H1 (cell line): ENCODE results near the gene GRIK2. TPM values are rescaled to one million over a fixed set of nuclear protein-coding genes. Genes with fewer than 3 reads are reported as not detected.

Experiments used
- CTCF ChIA-PET: fragments of 300-600 bp; sonication (Branson Sonifier 250); formaldehyde crosslinking; loops from one replicate; lab custom pipeline; 2021; ENCODE audit not compliant: partially characterized antibody; lab: Charles Lee
- POLR2A ChIA-PET: fragments of 300-600 bp; sonication (Branson Sonifier 250); formaldehyde crosslinking; loops from one replicate; lab custom pipeline; 2021; ENCODE audit warnings: inconsistent platforms; ENCODE audit not compliant: partially characterized antibody; lab: Charles Lee
- DNase-seq, 2 experiments: peaks; one replicate each; pipeline versions ENCODE4 v3.0.0 to v3.0.0-alpha.2; 2010 to 2022; ENCODE audit warnings: low spot score in 2 of 2, low read depth in 1 of 2, mixed read lengths in 1 of 2
- FAIRE-seq: peaks from 2 replicates; lab custom pipeline; 2011; peaks lifted over from hg19 to GRCh38; lab: Jason Lieb, UNC
- H2AFZ ChIP-seq: 2 replicates; pipeline ENCODE4 v1.8.1; 2012; ENCODE audit warnings: low read length, inconsistent platforms
- H2AK5ac ChIP-seq: 2 replicates; pipeline ENCODE4 v1.6.1; 2013; ENCODE audit warnings: low read depth, low read length
- H2BK120ac ChIP-seq: replicated peaks from 2 replicates; pipeline ENCODE3; 2013; ENCODE audit warnings: low read depth, low read length, inconsistent platforms
- H2BK12ac ChIP-seq: 2 replicates; pipeline ENCODE4 v1.6.1; 2013; ENCODE audit warnings: low read depth, low read length
- H2BK15ac ChIP-seq: 2 replicates; pipeline ENCODE4 v1.6.1; 2013; ENCODE audit warnings: low read length
- H2BK20ac ChIP-seq: 2 replicates; pipeline ENCODE4 v1.6.1; 2013; ENCODE audit warnings: low read length
- H2BK5ac ChIP-seq: 2 replicates; pipeline ENCODE4 v1.6.1; 2013; ENCODE audit warnings: low read depth, low read length
- H3K14ac ChIP-seq: 2 replicates; pipeline ENCODE4 v1.6.1; 2013; ENCODE audit warnings: inconsistent platforms; ENCODE audit not compliant: insufficient read length
- H3K18ac ChIP-seq: 2 replicates; pipeline ENCODE4 v1.6.1; 2013; ENCODE audit warnings: low read length; ENCODE audit errors: extremely low read depth
- H3K23ac ChIP-seq: 2 replicates; pipeline ENCODE4 v1.6.1; 2013; ENCODE audit warnings: inconsistent platforms; ENCODE audit not compliant: insufficient read length
- H3K23me2 ChIP-seq: 2 replicates; pipeline ENCODE4 v1.6.1; 2013; ENCODE audit warnings: low read depth, low read length
- H3K27ac ChIP-seq: 2 replicates; pipeline ENCODE4 v1.6.1; 2011; ENCODE audit warnings: low read depth, low read length, inconsistent platforms
- H3K27me3 ChIP-seq, 4 experiments: replicated peaks in 1 of 4; 1 replicate in 1 of 4; 2 replicates in 3 of 4; pipeline versions ENCODE4 v1.6.1 to v1.8.1; 2011 to 2013; ENCODE audit warnings: low read length in 3 of 4, mild to moderate bottlenecking in 3 of 4, inconsistent platforms in 2 of 4, mixed read lengths in 2 of 4, moderate library complexity in 1 of 4; ENCODE audit not compliant: control insufficient read depth in 3 of 4, insufficient read depth in 3 of 4; ENCODE audit errors: extremely low read depth in 1 of 4
- H3K36me3 ChIP-seq, 4 experiments: 2 replicates each; pipeline versions ENCODE4 v1.6.1 to v1.8.1; 2011 to 2013; ENCODE audit warnings: mild to moderate bottlenecking in 4 of 4, low read length in 3 of 4, moderate library complexity in 2 of 4, control low read depth in 1 of 4, inconsistent platforms in 1 of 4; ENCODE audit not compliant: insufficient read depth in 4 of 4, control insufficient read depth in 2 of 4
- H3K4ac ChIP-seq: replicated peaks from 2 replicates; pipeline ENCODE3; 2013; ENCODE audit warnings: low read length, low read depth, mixed read lengths, inconsistent platforms; ENCODE audit not compliant: insufficient read length
- H3K4me1 ChIP-seq, 4 experiments: replicated peaks in 1 of 4; 1 replicate in 1 of 4; 2 replicates in 3 of 4; pipeline versions ENCODE4 v1.6.1 to v1.8.1; 2011 to 2013; ENCODE audit warnings: low read length in 3 of 4, inconsistent platforms in 2 of 4, mixed read lengths in 1 of 4; ENCODE audit not compliant: insufficient read depth in 4 of 4, control insufficient read depth in 3 of 4
- H3K4me2 ChIP-seq, 2 experiments: 2 replicates each; pipeline versions ENCODE4 v1.6.1 to v1.8.1; 2011 to 2013; ENCODE audit warnings: low read depth in 2 of 2, low read length in 2 of 2, control low read depth in 1 of 2, inconsistent platforms in 1 of 2, mild to moderate bottlenecking in 1 of 2; ENCODE audit not compliant: insufficient read depth in 1 of 2
- H3K4me3 ChIP-seq, 4 experiments: fragments of 200-600, 300-600 bp in 1 of 4; sonication (generic), shearing (Covaris generic), sonication (Bioruptor Twin) in 1 of 4; 2 replicates each; pipeline versions ENCODE4 v1.5.1 to v1.8.1; 2011 to 2016; ENCODE audit warnings: low read length in 4 of 4, low read depth in 3 of 4, control low read depth in 2 of 4, inconsistent platforms in 2 of 4, mild to moderate bottlenecking in 2 of 4, mixed read lengths in 1 of 4, moderate library complexity in 1 of 4; ENCODE audit not compliant: insufficient read depth in 2 of 4; ENCODE audit errors: extremely low read depth in 1 of 4
- H3K56ac ChIP-seq: replicated peaks from 2 replicates; pipeline ENCODE3; 2013; ENCODE audit warnings: low read depth, mild to moderate bottlenecking, mixed read lengths, low read length, inconsistent platforms; ENCODE audit not compliant: insufficient read length
- H3K79me1 ChIP-seq: 2 replicates; pipeline ENCODE4 v1.6.1; 2013; ENCODE audit warnings: low read depth, low read length, control low read depth
- H3K79me2 ChIP-seq, 2 experiments: 2 replicates each; pipeline versions ENCODE4 v1.6.1 to v1.8.1; 2012 to 2013; ENCODE audit warnings: low read length in 2 of 2, mild to moderate bottlenecking in 2 of 2, inconsistent platforms in 1 of 2; ENCODE audit not compliant: insufficient read depth in 2 of 2, control insufficient read depth in 1 of 2
- H3K9ac ChIP-seq, 4 experiments: replicated peaks in 1 of 4; 1 replicate in 1 of 4; 2 replicates in 3 of 4; pipeline versions ENCODE4 v1.6.1 to v1.8.1; 2011 to 2013; ENCODE audit warnings: low read depth in 3 of 4, low read length in 3 of 4, control low read depth in 2 of 4, mild to moderate bottlenecking in 2 of 4, moderate library complexity in 2 of 4, inconsistent platforms in 1 of 4; ENCODE audit errors: extremely low read depth in 1 of 4
- H3K9me3 ChIP-seq, 2 experiments: 2 replicates each; pipeline versions ENCODE4 v1.6.1 to v1.8.1; 2012 to 2013; ENCODE audit warnings: mild to moderate bottlenecking in 2 of 2, moderate library complexity in 2 of 2, control low read depth in 1 of 2, inconsistent platforms in 1 of 2, low read depth in 1 of 2, low read length in 1 of 2, mixed read lengths in 1 of 2; ENCODE audit not compliant: insufficient read depth in 2 of 2
- H4K20me1 ChIP-seq, 2 experiments: replicated peaks in 1 of 2; 2 replicates each; pipeline versions ENCODE3 to v1.8.1; 2011 to 2013; ENCODE audit warnings: inconsistent platforms in 2 of 2, low read length in 2 of 2, mild to moderate bottlenecking in 1 of 2; ENCODE audit not compliant: insufficient read depth in 2 of 2, control insufficient read depth in 1 of 2
- H4K5ac ChIP-seq: 2 replicates; pipeline ENCODE4 v1.6.1; 2013; ENCODE audit warnings: low read length, low read depth, mixed read lengths, inconsistent platforms; ENCODE audit not compliant: insufficient read length
- H4K8ac ChIP-seq: 2 replicates; pipeline ENCODE4 v1.8.0; 2013; ENCODE audit warnings: mild to moderate bottlenecking, moderate library complexity, low read length, inconsistent platforms; ENCODE audit not compliant: insufficient read depth; ENCODE audit errors: extremely low read depth
- H4K91ac ChIP-seq: replicated peaks from 2 replicates; pipeline ENCODE3; 2013; ENCODE audit warnings: low read length, mixed read lengths, inconsistent platforms; ENCODE audit not compliant: insufficient read length
- BRCA1 ChIP-seq: IDR thresholded peaks from 2 replicates; pipeline ENCODE4 v1.6.1; 2012; ENCODE audit warnings: low read depth, low read length, improper control_type of control experiment
- CREB1 ChIP-seq: IDR thresholded peaks from 2 replicates; pipeline ENCODE4 v1.6.1; 2012; ENCODE audit warnings: inconsistent platforms
- CTBP2 ChIP-seq: IDR thresholded peaks from 2 replicates; pipeline ENCODE4 v1.7.0; 2011; ENCODE audit warnings: borderline replicate concordance, mild to moderate bottlenecking, moderate library complexity, mixed read lengths, low read length; ENCODE audit not compliant: insufficient read depth, insufficient read length
- FOSL1 ChIP-seq: IDR thresholded peaks from 2 replicates; pipeline ENCODE4 v1.6.1; 2011; ENCODE audit warnings: mild to moderate bottlenecking, low read depth, low read length, moderate library complexity; ENCODE audit not compliant: insufficient read depth
- JUN ChIP-seq: IDR thresholded peaks from 2 replicates; pipeline ENCODE4 v1.6.1; 2011; ENCODE audit warnings: low read depth, mild to moderate bottlenecking, improper control_type of control experiment, low read length
- RFX5 ChIP-seq: IDR thresholded peaks from 2 replicates; pipeline ENCODE4 v1.6.1; 2011; ENCODE audit warnings: low read depth, low read length, improper control_type of control experiment, borderline replicate concordance
- SP2 ChIP-seq: IDR thresholded peaks from 2 replicates; pipeline ENCODE4 v1.6.1; 2012; ENCODE audit warnings: mild to moderate bottlenecking, low read length, inconsistent platforms
- SP4 ChIP-seq: IDR thresholded peaks from 2 replicates; pipeline ENCODE4 v1.6.1; 2012; ENCODE audit warnings: low read length, inconsistent platforms
- SUZ12 ChIP-seq: fragments of 200-600 bp; sonication (generic); IDR thresholded peaks from 2 replicates; pipeline ENCODE4 v1.6.1; 2012; ENCODE audit warnings: mild to moderate bottlenecking, inconsistent platforms, low read length, moderate library complexity, mixed read lengths
- WGBS, 2 experiments: shearing (Covaris generic) in 1 of 2; methylation state at CpG; one replicate each; pipeline versions ENCODE4 v1.1.6 to v1.1.7; 2013 to 2015; ENCODE audit warnings: low lambda C conversion rate in 2 of 2, mixed read lengths in 2 of 2, inconsistent platforms in 1 of 2, low coverage in 1 of 2, missing lambda C conversion rate in 1 of 2; ENCODE audit not compliant: insufficient replicate concordance in 2 of 2, insufficient coverage in 1 of 2, insufficient read length in 1 of 2; ENCODE audit errors: extremely low coverage in 1 of 2, missing lambda C conversion rate in 1 of 2; 5-methylcytosine and 5-hydroxymethylcytosine counted together
- polyA plus RNA-seq, 7 experiments: library from polyadenylated mRNA; depleted of rRNA in 3 of 7; stranded (reverse) in 5 of 7; unstranded in 2 of 7; fragments of >200 nt in 5 of 7; fragments of 200-250 nt in 2 of 7; gene quantifications; 1 replicate in 5 of 7; 2 replicates in 1 of 7; 4 replicates in 1 of 7; pipeline versions ENCODE4 v1.2.1 to v1.2.3, GENCODE V29; 2011 to 2013; ENCODE audit warnings: missing spikeins in 2 of 7, mixed read lengths in 2 of 7
- total RNA-seq: library from RNA; stranded (reverse); fragmentation: NEBNext Ultra II Directional; extraction: Animal tissue kit (Norgen Biotek cat#: 25700); gene quantifications from 2 replicates; pipeline ENCODE4 v1.2.1, GENCODE V29; 2021

Gene GRIK2
- total and polyA plus RNA-seq, 2 of the 8 experiments (the other 6 are each of a cell fraction or from before 2014, with no cell fraction given) = 1.8 to 2.2 TPM

DNA sequence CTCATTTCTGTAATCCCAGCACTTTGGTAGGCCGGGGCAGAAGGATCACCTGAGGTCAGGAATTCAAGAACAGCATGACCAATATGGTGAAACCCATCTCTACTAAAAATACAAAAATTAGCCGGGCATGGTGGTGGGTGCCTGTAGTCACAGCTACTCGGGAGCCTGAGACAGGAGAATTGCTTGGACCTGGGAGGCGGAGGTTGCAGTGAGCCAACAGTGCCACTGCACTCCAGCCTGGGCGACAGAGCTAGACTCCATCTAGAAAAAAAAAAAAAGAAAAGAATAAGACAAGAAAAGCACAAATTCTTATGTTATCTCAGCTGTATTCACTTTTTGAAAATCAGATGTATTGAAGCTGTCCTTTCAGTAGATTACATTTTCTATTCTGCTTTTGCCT is 289.4 kb downstream of the GRIK2 start:
- Histone ChIP-seq H3K4me3 (no peak overlapping the region), H3K4me1 (peaks cover 0 to 2% (median 0%) of the 10 kb centered on the region in 4 experiments; a peak in 1 of 7 replicates), H3K27ac (no peak overlapping the region), H2AK5ac (no peak overlapping the region), H2BK12ac (no peak overlapping the region), H4K8ac (no peak overlapping the region), H2BK120ac (no peak overlapping the region), H3K79me2 (no peaks in the 10 kb centered on the region), H3K79me1 (no peaks in the 10 kb centered on the region), H3K56ac (no peak overlapping the region), H3K14ac (no peak overlapping the region), H3K23me2 (no peaks in the 10 kb centered on the region), H2BK15ac (no peak overlapping the region), H3K23ac (no peak overlapping the region), H4K5ac (no peak overlapping the region)
- no peak for FAIRE-seq
- POLR2A ChIA-PET = no interaction called here
- WGBS, 2 experiments = 87% methylated on average over 5 of the region's 5 CpGs; no CpG with 5 or more reads in 1 of the 2 experiments
- DNase-seq = no peak
- TF ChIP-seq JUN (no peak), FOSL1 (no peak), SUZ12 (no peak), SP2 (no peak), BRCA1 (no peak), RFX5 (no peak), CTBP2 (no peak), SP4 (no peak), CREB1 (no peak)
- TF ChIP-seq, all 59 proteins: peak for 0
- no peak overlapping the region for H4K91ac ChIP-seq
- no peak overlapping the region for H3K9ac ChIP-seq
- no peak overlapping the region for H2BK20ac ChIP-seq
- no peaks in the 10 kb centered on the region for H4K20me1 ChIP-seq
- no peak overlapping the region for H3K18ac ChIP-seq
- no peaks in the 10 kb centered on the region for H3K36me3 ChIP-seq
- no peak overlapping the region for H3K4me2 ChIP-seq
- no peak overlapping the region for H2BK5ac ChIP-seq
- H3K9me3 ChIP-seq = no peaks in the 10 kb centered on the region
- CTCF ChIA-PET = interaction anchor here (1.1 kb wide), 1 partner anchor 33 kb away, joined by 3 read pairs; no protein-coding TSS in a partner anchor
- H3K27me3 ChIP-seq = no peaks in the 10 kb centered on the region
- H2AFZ ChIP-seq = no peak overlapping the region
- H3K4ac ChIP-seq = no peak overlapping the region
